WTC11 (cell line): ENCODE data around the gene EFCC1.

Source experiments
- ATF1 ChIP-seq: sonication (generic); formaldehyde crosslinking; IDR thresholded peaks from 2 replicates; pipeline ENCODE4 v1.8.1; 2023; ENCODE audit warnings: mild to moderate bottlenecking, moderate library complexity, missing genetic modification reagents
- CBFB ChIP-seq: sonication (generic); formaldehyde crosslinking; IDR thresholded peaks from 2 replicates; pipeline ENCODE4 v1.8.1; 2022; ENCODE audit warnings: mild to moderate bottlenecking, low read depth, missing genetic modification reagents
- ELF4 ChIP-seq: sonication (generic); formaldehyde crosslinking; IDR thresholded peaks from 2 replicates; pipeline ENCODE4 v1.8.1; 2022; ENCODE audit warnings: low read depth, mild to moderate bottlenecking, moderate library complexity, missing genetic modification reagents
- ETV6 ChIP-seq: sonication (generic); formaldehyde crosslinking; IDR thresholded peaks from 2 replicates; pipeline ENCODE4 v1.8.1; 2022; ENCODE audit warnings: mild to moderate bottlenecking, missing genetic modification reagents
- SMAD4 ChIP-seq: sonication (generic); formaldehyde crosslinking; IDR thresholded peaks from 2 replicates; pipeline ENCODE4 v1.8.0; 2022; ENCODE audit warnings: mild to moderate bottlenecking, missing genetic modification reagents
- ZBTB21 ChIP-seq: sonication (generic); formaldehyde crosslinking; IDR thresholded peaks from 2 replicates; pipeline ENCODE4 v1.8.1; 2023; ENCODE audit warnings: mild to moderate bottlenecking, missing genetic modification reagents, borderline replicate concordance
- TF ChIP-seq, protein P1 (sequence below): sonication (generic); formaldehyde crosslinking; IDR thresholded peaks from 2 replicates; pipeline ENCODE4 v1.8.0; 2022; ENCODE audit warnings: mild to moderate bottlenecking, missing genetic modification reagents
- TF ChIP-seq, protein P2 (sequence below): fragments of 200-600 bp; IDR thresholded peaks from 2 replicates; pipeline ENCODE4 v1.8.0; 2022; ENCODE audit warnings: antibody characterized with exemption
- TF ChIP-seq, protein P3 (sequence below): sonication (generic); formaldehyde crosslinking; IDR thresholded peaks from 2 replicates; pipeline ENCODE4 v1.8.0; 2023; ENCODE audit warnings: missing genetic modification reagents, mild to moderate bottlenecking, borderline replicate concordance
- TF ChIP-seq, protein P4 (sequence below): sonication (generic); formaldehyde crosslinking; IDR thresholded peaks from 2 replicates; pipeline ENCODE4 v1.8.1; 2022; ENCODE audit warnings: low read depth, missing genetic modification reagents, borderline replicate concordance

DNA sequence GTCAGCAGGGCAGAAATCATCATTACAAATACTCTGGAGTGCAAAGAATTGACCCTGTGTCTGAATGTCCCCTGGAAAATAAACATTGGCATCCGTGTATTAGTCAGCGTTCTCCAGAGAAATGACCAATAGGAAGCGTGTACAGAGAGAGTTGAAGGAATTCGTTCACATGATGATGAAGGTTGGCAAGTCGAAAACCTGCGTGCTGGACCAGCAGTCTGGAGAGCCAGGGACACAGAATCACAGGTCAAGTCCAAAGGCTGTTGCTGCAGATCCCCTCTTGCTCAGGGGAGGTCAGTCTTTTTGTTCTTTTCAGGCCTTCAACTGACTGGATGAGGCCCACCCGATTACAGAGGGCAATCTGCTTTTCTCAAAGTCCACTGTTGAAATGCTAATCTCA is 76.1 kb downstream of the EFCC1 start:
- TF ChIP-seq, protein P1, sequence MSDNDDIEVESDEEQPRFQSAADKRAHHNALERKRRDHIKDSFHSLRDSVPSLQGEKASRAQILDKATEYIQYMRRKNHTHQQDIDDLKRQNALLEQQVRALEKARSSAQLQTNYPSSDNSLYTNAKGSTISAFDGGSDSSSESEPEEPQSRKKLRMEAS (CRISPR knock-in tag): no peak
- TF ChIP-seq, protein P2, sequence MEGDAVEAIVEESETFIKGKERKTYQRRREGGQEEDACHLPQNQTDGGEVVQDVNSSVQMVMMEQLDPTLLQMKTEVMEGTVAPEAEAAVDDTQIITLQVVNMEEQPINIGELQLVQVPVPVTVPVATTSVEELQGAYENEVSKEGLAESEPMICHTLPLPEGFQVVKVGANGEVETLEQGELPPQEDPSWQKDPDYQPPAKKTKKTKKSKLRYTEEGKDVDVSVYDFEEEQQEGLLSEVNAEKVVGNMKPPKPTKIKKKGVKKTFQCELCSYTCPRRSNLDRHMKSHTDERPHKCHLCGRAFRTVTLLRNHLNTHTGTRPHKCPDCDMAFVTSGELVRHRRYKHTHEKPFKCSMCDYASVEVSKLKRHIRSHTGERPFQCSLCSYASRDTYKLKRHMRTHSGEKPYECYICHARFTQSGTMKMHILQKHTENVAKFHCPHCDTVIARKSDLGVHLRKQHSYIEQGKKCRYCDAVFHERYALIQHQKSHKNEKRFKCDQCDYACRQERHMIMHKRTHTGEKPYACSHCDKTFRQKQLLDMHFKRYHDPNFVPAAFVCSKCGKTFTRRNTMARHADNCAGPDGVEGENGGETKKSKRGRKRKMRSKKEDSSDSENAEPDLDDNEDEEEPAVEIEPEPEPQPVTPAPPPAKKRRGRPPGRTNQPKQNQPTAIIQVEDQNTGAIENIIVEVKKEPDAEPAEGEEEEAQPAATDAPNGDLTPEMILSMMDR: no peak
- no peak for TF ChIP-seq CBFB (CRISPR knock-in tag)
- TF ChIP-seq SMAD4 (CRISPR knock-in tag): no peak
- TF ChIP-seq, protein P3, sequence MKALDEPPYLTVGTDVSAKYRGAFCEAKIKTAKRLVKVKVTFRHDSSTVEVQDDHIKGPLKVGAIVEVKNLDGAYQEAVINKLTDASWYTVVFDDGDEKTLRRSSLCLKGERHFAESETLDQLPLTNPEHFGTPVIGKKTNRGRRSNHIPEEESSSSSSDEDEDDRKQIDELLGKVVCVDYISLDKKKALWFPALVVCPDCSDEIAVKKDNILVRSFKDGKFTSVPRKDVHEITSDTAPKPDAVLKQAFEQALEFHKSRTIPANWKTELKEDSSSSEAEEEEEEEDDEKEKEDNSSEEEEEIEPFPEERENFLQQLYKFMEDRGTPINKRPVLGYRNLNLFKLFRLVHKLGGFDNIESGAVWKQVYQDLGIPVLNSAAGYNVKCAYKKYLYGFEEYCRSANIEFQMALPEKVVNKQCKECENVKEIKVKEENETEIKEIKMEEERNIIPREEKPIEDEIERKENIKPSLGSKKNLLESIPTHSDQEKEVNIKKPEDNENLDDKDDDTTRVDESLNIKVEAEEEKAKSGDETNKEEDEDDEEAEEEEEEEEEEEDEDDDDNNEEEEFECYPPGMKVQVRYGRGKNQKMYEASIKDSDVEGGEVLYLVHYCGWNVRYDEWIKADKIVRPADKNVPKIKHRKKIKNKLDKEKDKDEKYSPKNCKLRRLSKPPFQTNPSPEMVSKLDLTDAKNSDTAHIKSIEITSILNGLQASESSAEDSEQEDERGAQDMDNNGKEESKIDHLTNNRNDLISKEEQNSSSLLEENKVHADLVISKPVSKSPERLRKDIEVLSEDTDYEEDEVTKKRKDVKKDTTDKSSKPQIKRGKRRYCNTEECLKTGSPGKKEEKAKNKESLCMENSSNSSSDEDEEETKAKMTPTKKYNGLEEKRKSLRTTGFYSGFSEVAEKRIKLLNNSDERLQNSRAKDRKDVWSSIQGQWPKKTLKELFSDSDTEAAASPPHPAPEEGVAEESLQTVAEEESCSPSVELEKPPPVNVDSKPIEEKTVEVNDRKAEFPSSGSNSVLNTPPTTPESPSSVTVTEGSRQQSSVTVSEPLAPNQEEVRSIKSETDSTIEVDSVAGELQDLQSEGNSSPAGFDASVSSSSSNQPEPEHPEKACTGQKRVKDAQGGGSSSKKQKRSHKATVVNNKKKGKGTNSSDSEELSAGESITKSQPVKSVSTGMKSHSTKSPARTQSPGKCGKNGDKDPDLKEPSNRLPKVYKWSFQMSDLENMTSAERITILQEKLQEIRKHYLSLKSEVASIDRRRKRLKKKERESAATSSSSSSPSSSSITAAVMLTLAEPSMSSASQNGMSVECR: no peak
- no peak for TF ChIP-seq ATF1 (CRISPR knock-in tag)
- TF ChIP-seq ETV6: no peak
- TF ChIP-seq, protein P4, sequence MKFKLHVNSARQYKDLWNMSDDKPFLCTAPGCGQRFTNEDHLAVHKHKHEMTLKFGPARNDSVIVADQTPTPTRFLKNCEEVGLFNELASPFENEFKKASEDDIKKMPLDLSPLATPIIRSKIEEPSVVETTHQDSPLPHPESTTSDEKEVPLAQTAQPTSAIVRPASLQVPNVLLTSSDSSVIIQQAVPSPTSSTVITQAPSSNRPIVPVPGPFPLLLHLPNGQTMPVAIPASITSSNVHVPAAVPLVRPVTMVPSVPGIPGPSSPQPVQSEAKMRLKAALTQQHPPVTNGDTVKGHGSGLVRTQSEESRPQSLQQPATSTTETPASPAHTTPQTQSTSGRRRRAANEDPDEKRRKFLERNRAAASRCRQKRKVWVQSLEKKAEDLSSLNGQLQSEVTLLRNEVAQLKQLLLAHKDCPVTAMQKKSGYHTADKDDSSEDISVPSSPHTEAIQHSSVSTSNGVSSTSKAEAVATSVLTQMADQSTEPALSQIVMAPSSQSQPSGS (CRISPR knock-in tag): no peak
- TF ChIP-seq ZBTB21 (CRISPR knock-in tag): no peak
- TF ChIP-seq ELF4 (CRISPR knock-in tag): no peak
